Effector memory CD4-positive, alpha-beta T cell (primary cell): ENCODE results near the gene NOXA1.
"Not testable (repeated sequence)": the region's sequence is repeated elsewhere in the genome, so short reads cannot be mapped to it uniquely, and the experiment has no call there.

Experiments used
- DNase-seq, 3 donors: peaks; one replicate each; pipeline ENCODE4 v3.0.0-alpha.2; 2020
- H3K27ac ChIP-seq: 2 replicates; pipeline ENCODE4 v1.7.0; 2013; ENCODE audit warnings: mild to moderate bottlenecking, low read length, moderate library complexity; ENCODE audit not compliant: insufficient read depth, poor library complexity, severe bottlenecking
- H3K27me3 ChIP-seq: replicated peaks from 2 replicates; pipeline ENCODE4 v1.7.0; 2013; ENCODE audit warnings: mild to moderate bottlenecking, low read length; ENCODE audit not compliant: insufficient read depth, control insufficient read depth, poor library complexity, severe bottlenecking
- H3K36me3 ChIP-seq: 2 replicates; pipeline ENCODE4 v1.7.0; 2013; ENCODE audit warnings: mild to moderate bottlenecking, low read length, moderate library complexity; ENCODE audit not compliant: control insufficient read depth, insufficient read depth
- H3K4me1 ChIP-seq: 2 replicates; pipeline ENCODE4 v1.7.0; 2013; ENCODE audit warnings: low read length, mild to moderate bottlenecking; ENCODE audit not compliant: control insufficient read depth, insufficient read depth, poor library complexity, severe bottlenecking
- H3K4me3 ChIP-seq: 2 replicates; pipeline ENCODE4 v1.7.0; 2013; ENCODE audit warnings: low read length, low read depth, mild to moderate bottlenecking; ENCODE audit not compliant: insufficient read depth, poor library complexity, severe bottlenecking
- H3K9me3 ChIP-seq: 2 replicates; pipeline ENCODE4 v1.7.0; 2013; ENCODE audit warnings: mild to moderate bottlenecking, low read length, moderate library complexity; ENCODE audit not compliant: control insufficient read depth

The NOXA1 gene

DNA sequence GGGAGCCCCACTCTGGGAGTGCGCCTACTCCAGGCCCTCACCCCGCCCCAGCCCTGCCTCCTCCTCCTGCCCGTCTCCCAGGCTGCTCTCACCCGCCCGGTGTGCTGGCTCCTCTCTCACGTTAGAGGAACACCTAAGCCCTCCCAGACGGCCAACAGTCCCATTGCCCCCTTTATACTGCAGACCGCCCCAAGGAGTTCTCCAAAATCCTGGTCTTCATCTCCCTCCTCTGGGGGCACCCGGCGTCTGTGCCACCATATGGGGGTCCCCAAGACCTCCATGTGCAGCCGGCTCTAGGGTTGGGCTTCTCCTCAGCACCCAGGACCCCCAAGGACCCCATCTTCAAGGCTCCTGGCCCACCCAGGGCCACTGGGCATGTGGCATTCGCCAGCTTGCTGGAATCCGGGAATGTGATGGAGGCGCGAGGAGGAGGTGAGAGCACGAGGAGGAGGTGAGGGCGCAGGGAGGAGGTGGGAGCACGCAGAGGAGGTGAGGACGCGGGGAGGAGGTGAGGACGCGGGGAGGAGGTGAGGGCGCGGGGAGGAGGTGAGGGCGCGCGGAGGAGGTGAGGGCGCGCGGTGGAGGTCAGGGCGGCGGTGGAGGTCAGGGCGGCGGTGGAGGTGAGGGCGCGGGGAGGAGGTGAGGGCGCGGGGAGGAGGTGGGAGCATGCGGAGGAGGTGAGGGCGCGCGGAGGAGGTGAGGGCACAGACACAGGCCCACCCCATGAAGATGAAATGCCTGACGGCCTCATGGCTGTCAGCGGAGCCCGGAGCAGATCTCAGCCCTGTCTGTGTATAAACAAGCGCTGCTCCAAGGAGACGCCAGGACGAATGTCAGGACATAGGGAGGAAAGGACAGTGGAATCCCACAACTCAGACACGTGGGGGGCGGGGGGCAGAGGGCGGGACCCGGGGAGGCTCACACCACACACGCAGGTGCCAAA is 41.4 kb upstream of the NOXA1 start:
- no peaks in the 10 kb centered on the region for H3K27me3 ChIP-seq

GRCh38 chr9:137382444-137383080 is 40.6 kb upstream of the NOXA1 start:
- H3K9me3 ChIP-seq: no peaks in the 10 kb centered on the region
- H3K4me3 ChIP-seq: no peak overlapping the region
- H3K4me1 ChIP-seq: peaks cover 6% of the 10 kb centered on the region
- no peaks in the 10 kb centered on the region for H3K27me3 ChIP-seq
- DNase-seq: no peak
- H3K27ac ChIP-seq: no peak overlapping the region
- H3K36me3 ChIP-seq: no peaks in the 10 kb centered on the region

More for the DNA sequence above, 41.4 kb upstream of the NOXA1 start:
- Histone ChIP-seq H3K9me3 (no peaks in the 10 kb centered on the region), H3K36me3 (no peaks in the 10 kb centered on the region), H3K27ac (no peak overlapping the region), H3K4me3 (no peak overlapping the region), H3K4me1 (no peaks in the 10 kb centered on the region)
- DNase-seq: no peak

GRCh38 chr9:137383081-137383783 is 40.0 kb upstream of the NOXA1 start:
- Histone ChIP-seq H3K4me3 (no peak overlapping the region), H3K36me3 (no peaks in the 10 kb centered on the region), H3K27me3 (no peaks in the 10 kb centered on the region), H3K4me1 (peaks cover 13% of the 10 kb centered on the region), H3K27ac (no peak overlapping the region), H3K9me3 (no peaks in the 10 kb centered on the region)
- no peak for DNase-seq

- H3K27ac ChIP-seq: no peak overlapping the region
- no peak for DNase-seq
- peaks cover 13% of the 10 kb centered on the region for H3K4me1 ChIP-seq
Measured at GRCh38 chr9:137383784-137384756, 39.1 kb upstream of the NOXA1 start.

GRCh38 chr9:137385061-137385655 is 38.0 kb upstream of the NOXA1 start:
- no peak overlapping the region for H3K4me3 ChIP-seq
- no peaks in the 10 kb centered on the region for H3K9me3 ChIP-seq
- no peak for DNase-seq
- H3K27me3 ChIP-seq: no peaks in the 10 kb centered on the region
- H3K27ac ChIP-seq: no peak overlapping the region
- H3K4me1 ChIP-seq: peaks cover 13% of the 10 kb centered on the region
- no peaks in the 10 kb centered on the region for H3K36me3 ChIP-seq

More at GRCh38 chr9:137383784-137384756, 39.1 kb upstream of the NOXA1 start:
- Histone ChIP-seq H3K9me3 (no peaks in the 10 kb centered on the region), H3K4me3 (no peak overlapping the region), H3K36me3 (no peaks in the 10 kb centered on the region), H3K27me3 (no peaks in the 10 kb centered on the region)

- H3K4me1 ChIP-seq: peaks cover 13% of the 10 kb centered on the region
- not testable (repeated sequence) for H3K4me3 ChIP-seq, H3K27me3 ChIP-seq, DNase-seq, H3K9me3 ChIP-seq, H3K36me3 ChIP-seq
- peak overlapping the region; percentile 48 for H3K27ac ChIP-seq
Measured at GRCh38 chr9:137386507-137387113, 36.6 kb upstream of the NOXA1 start.

GRCh38 chr9:137387114-137387890 is 35.9 kb upstream of the NOXA1 start:
- peak in 1 of 3 donors; percentile 5 for DNase-seq
- Histone ChIP-seq H3K9me3 (no peaks in the 10 kb centered on the region), H3K27ac (peak overlapping the region; percentile 48), H3K4me1 (peaks cover 13% of the 10 kb centered on the region), H3K4me3 (peak overlapping the region; percentile 10), H3K27me3 (no peaks in the 10 kb centered on the region), H3K36me3 (no peaks in the 10 kb centered on the region)

- no peak overlapping the region for H3K4me3 ChIP-seq
- no peaks in the 10 kb centered on the region for H3K27me3 ChIP-seq
- peak overlapping the region; percentile 48 for H3K27ac ChIP-seq
- no peaks in the 10 kb centered on the region for H3K9me3 ChIP-seq
- no peak for DNase-seq
- peaks cover 13% of the 10 kb centered on the region for H3K4me1 ChIP-seq
- no peaks in the 10 kb centered on the region for H3K36me3 ChIP-seq
Measured at GRCh38 chr9:137387891-137388560, 35.2 kb upstream of the NOXA1 start.
